OCI-LY1 (cell line): ENCODE data around the gene CKB.

ENCODE experiments used
- H2AFZ ChIP-seq: fragments of 200-600 bp; sonication (generic), shearing (Covaris generic); 2 replicates; pipeline ENCODE4 v1.6.0; 2014; ENCODE audit warnings: antibody characterized with exemption, mild to moderate bottlenecking, low read length
- H3F3A ChIP-seq: fragments of 200-600 bp; sonication (generic), shearing (Covaris generic); 2 replicates; pipeline ENCODE4 v1.6.0; 2014; ENCODE audit warnings: mild to moderate bottlenecking, antibody characterized with exemption, low read length, moderate library complexity; ENCODE audit not compliant: insufficient read depth
- H3K27ac ChIP-seq: fragments of 200-600 bp; sonication (generic); 2 replicates; pipeline ENCODE4 v1.5.1; 2014; ENCODE audit warnings: low read length, mixed run types, mild to moderate bottlenecking, low read depth; ENCODE audit not compliant: poor library complexity, severe bottlenecking
- H3K27me3 ChIP-seq: fragments of 200-600 bp; sonication (generic); 2 replicates; pipeline ENCODE4 v1.6.0; 2014; ENCODE audit warnings: antibody characterized with exemption, mild to moderate bottlenecking, low read length, moderate library complexity; ENCODE audit not compliant: insufficient read depth
- H3K36me3 ChIP-seq: fragments of 200-600 bp; sonication (generic); 2 replicates; pipeline ENCODE4 v1.6.1; 2014; ENCODE audit warnings: mild to moderate bottlenecking, antibody characterized with exemption, low read length, moderate library complexity, mixed read lengths; ENCODE audit not compliant: insufficient read depth
- H3K4me1 ChIP-seq: fragments of 200-600 bp; sonication (generic); 2 replicates; pipeline ENCODE4 v1.5.1; 2014; ENCODE audit warnings: mild to moderate bottlenecking, low read length, moderate library complexity; ENCODE audit not compliant: insufficient read depth, severe bottlenecking
- H3K4me2 ChIP-seq: fragments of 200-600 bp; sonication (generic), shearing (Covaris generic); 2 replicates; pipeline ENCODE4 v1.6.1; 2014; ENCODE audit warnings: low read length
- H3K4me3 ChIP-seq: fragments of 200-600 bp; sonication (generic); 2 replicates; pipeline ENCODE4 v1.5.1; 2014; ENCODE audit warnings: low read length, low read depth, mild to moderate bottlenecking, mixed read lengths; ENCODE audit not compliant: poor library complexity, severe bottlenecking
- H3K79me2 ChIP-seq: fragments of 200-600 bp; shearing (Covaris generic); 2 replicates; pipeline ENCODE4 v1.6.1; 2016; ENCODE audit warnings: mixed run types, low read length, mixed read lengths; ENCODE audit not compliant: insufficient read depth
- H3K9ac ChIP-seq: fragments of 200-600 bp; sonication (generic), shearing (Covaris generic); 2 replicates; pipeline ENCODE4 v1.6.1; 2014; ENCODE audit warnings: mild to moderate bottlenecking, low read length, mixed read lengths
- H3K9me2 ChIP-seq: fragments of 200-600 bp; sonication (generic), shearing (Covaris generic); 2 replicates; pipeline ENCODE4 v1.6.1; 2014; ENCODE audit warnings: low read depth, mild to moderate bottlenecking, low read length, mixed read lengths
- H3K9me3 ChIP-seq: fragments of 200-600 bp; shearing (Covaris generic); 2 replicates; pipeline ENCODE4 v1.6.1; 2014; ENCODE audit warnings: low read length, mixed read lengths
- H4K20me1 ChIP-seq: fragments of 200-600 bp; sonication (generic), shearing (Covaris generic); 2 replicates; pipeline ENCODE4 v1.6.0; 2016; ENCODE audit warnings: mild to moderate bottlenecking, low read length; ENCODE audit not compliant: insufficient read depth
- EZH2 ChIP-seq: fragments of 200-600 bp; sonication (generic), shearing (Covaris generic); IDR thresholded peaks from 2 replicates; pipeline ENCODE4 v1.8.0; 2017; ENCODE audit warnings: borderline replicate concordance, mixed run types, mild to moderate bottlenecking, antibody characterized with exemption, low read length, moderate library complexity, mixed read lengths
- TF ChIP-seq, protein P1 (sequence below): fragments of 200-600 bp; sonication (generic), shearing (Covaris generic); IDR thresholded peaks from 2 replicates; pipeline ENCODE4 v1.5.1; 2017; ENCODE audit warnings: mild to moderate bottlenecking, antibody characterized with exemption, low read length, moderate library complexity, mixed read lengths

CKB gene

DNA sequence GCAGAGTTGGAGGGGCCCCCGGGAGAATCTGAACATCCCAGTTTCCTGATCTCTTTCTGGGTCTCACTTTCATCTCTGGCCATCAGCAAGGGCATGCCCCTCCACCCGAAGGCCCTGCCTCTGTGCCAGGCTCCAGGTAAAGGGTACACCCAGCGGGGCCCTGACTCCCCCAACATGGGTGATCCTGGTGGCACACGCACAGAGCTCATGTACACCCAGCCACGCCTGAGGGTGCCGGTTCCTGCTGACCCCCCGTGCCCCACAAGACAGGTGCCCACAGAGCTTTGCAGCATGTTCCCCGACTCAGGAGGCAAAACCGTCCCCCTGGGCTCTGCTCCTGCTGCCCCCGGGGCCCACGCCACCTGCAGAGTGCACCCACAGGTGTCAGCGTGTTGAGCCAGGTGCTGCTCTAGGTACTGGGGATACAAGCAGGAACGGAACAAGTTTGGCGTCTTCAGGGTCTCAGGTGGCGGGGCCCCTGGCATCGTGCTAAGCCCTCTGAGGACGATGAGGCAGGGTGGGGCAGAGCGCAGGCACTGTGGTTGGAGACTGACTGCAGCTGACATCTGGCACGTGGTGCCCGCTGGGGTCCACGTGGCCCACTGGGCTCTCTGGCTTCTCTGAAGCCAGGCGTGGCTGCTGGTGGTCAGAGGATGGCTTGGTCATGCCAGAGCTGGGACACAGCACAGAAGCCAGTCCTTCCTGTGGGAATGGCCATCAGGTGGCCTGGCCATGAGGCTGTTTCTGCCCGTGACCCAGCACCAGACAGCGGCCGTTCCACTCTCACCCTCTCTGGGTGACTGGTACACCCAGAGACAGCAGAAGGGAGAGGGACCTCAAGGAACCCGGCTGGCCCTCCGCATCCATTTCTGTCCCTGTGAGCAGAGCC is 26.1 kb upstream of the CKB start:
- H3K4me2 ChIP-seq: no peak overlapping the region
- no peaks in the 10 kb centered on the region for H3K36me3 ChIP-seq
- no peaks in the 10 kb centered on the region for H3K79me2 ChIP-seq
- H2AFZ ChIP-seq: no peak overlapping the region
- no peak overlapping the region for H3K27ac ChIP-seq
- no peaks in the 10 kb centered on the region for H3K4me1 ChIP-seq
- no peaks in the 10 kb centered on the region for H3F3A ChIP-seq
- no peaks in the 10 kb centered on the region for H4K20me1 ChIP-seq
- H3K9me2 ChIP-seq: no peaks in the 10 kb centered on the region
- H3K9ac ChIP-seq: no peak overlapping the region
- no peaks in the 10 kb centered on the region for H3K27me3 ChIP-seq
- TF ChIP-seq EZH2: no peak
- TF ChIP-seq, protein P1, sequence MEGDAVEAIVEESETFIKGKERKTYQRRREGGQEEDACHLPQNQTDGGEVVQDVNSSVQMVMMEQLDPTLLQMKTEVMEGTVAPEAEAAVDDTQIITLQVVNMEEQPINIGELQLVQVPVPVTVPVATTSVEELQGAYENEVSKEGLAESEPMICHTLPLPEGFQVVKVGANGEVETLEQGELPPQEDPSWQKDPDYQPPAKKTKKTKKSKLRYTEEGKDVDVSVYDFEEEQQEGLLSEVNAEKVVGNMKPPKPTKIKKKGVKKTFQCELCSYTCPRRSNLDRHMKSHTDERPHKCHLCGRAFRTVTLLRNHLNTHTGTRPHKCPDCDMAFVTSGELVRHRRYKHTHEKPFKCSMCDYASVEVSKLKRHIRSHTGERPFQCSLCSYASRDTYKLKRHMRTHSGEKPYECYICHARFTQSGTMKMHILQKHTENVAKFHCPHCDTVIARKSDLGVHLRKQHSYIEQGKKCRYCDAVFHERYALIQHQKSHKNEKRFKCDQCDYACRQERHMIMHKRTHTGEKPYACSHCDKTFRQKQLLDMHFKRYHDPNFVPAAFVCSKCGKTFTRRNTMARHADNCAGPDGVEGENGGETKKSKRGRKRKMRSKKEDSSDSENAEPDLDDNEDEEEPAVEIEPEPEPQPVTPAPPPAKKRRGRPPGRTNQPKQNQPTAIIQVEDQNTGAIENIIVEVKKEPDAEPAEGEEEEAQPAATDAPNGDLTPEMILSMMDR: no peak
- no peak overlapping the region for H3K4me3 ChIP-seq
- H3K9me3 ChIP-seq: no peaks in the 10 kb centered on the region

GRCh38 chr14:103547941-103548462 is 25.4 kb upstream of the CKB start:
- TF ChIP-seq, protein P1: no peak
- no peak for TF ChIP-seq EZH2
- Histone ChIP-seq H3K27me3 (no peaks in the 10 kb centered on the region), H2AFZ (no peak overlapping the region), H3K79me2 (no peaks in the 10 kb centered on the region), H3K4me2 (no peak overlapping the region), H3K9ac (no peak overlapping the region), H3K36me3 (no peaks in the 10 kb centered on the region), H4K20me1 (no peaks in the 10 kb centered on the region), H3K9me2 (no peaks in the 10 kb centered on the region), H3F3A (no peaks in the 10 kb centered on the region), H3K4me1 (no peaks in the 10 kb centered on the region), H3K27ac (no peak overlapping the region), H3K9me3 (no peaks in the 10 kb centered on the region), H3K4me3 (no peak overlapping the region)

- Histone ChIP-seq H4K20me1 (no peaks in the 10 kb centered on the region), H3K4me3 (no peak overlapping the region)
Observed at GRCh38 chr14:103547455-103547940, 24.9 kb upstream of the CKB start.

More at GRCh38 chr14:103547455-103547940, 24.9 kb upstream of the CKB start:
- Histone ChIP-seq H3K9me2 (no peaks in the 10 kb centered on the region), H3K36me3 (no peaks in the 10 kb centered on the region), H2AFZ (no peak overlapping the region), H3K9ac (no peak overlapping the region), H3K79me2 (no peaks in the 10 kb centered on the region), H3K9me3 (no peaks in the 10 kb centered on the region), H3K27ac (no peak overlapping the region), H3K27me3 (no peaks in the 10 kb centered on the region), H3F3A (no peaks in the 10 kb centered on the region), H3K4me1 (no peaks in the 10 kb centered on the region), H3K4me2 (no peak overlapping the region)
- no peak for TF ChIP-seq EZH2
- TF ChIP-seq, protein P1: no peak
